Measurements from ENCODE around the gene SAV1.

The SAV1 gene

GRCh38 chr14:50667996-50668825 is at the start of gene SAV1:
Gene SAV1 (minus strand): TSS chr14:50668306. CDS start chr14:50667967, 339 bp downstream.
- TF ChIP-seq ZNF274 (IDR thresholded peaks at IDR 0.05; ENCODE audit: low read depth, low read length) (no peak), YY1 (IDR thresholded peaks at IDR 0.05; ENCODE audit: insufficient read depth, insufficient read length) (no peak), SUZ12 (IDR thresholded peaks at IDR 0.05; ENCODE audit: extremely low read depth, insufficient read depth, insufficient read length) (no peak)
- DNase-seq (ENCODE audit: low read depth, low spot score), result peak; percentile 64
- Histone ChIP-seq H3K27me3 (ENCODE audit: insufficient read depth, insufficient read length) (no peaks in the 10 kb centered on the region), H3K9me3 (ENCODE audit: insufficient read depth, low read length) (no peaks in the 10 kb centered on the region), H3K9ac (ENCODE audit: insufficient read length, low read depth) (peak within 1 kb of the TSS; percentile 85), H3K4me1 (ENCODE audit: insufficient read depth, insufficient read length) (peaks cover 2% of the 10 kb centered on the region), H3K36me3 (ENCODE audit: insufficient read depth, insufficient read length, low read length) (peaks cover 8% of the 10 kb centered on the region), H3K4me3 (ENCODE audit: insufficient read length, low read depth) (peak within 1 kb of the TSS; percentile 69)

- TF ChIP-seq YY1 (IDR thresholded peaks at IDR 0.05; ENCODE audit: insufficient read depth, insufficient read length), result no peak
- TF ChIP-seq SUZ12 (IDR thresholded peaks at IDR 0.05; ENCODE audit: extremely low read depth, insufficient read depth, insufficient read length), result no peak
- TF ChIP-seq ZNF274 (IDR thresholded peaks at IDR 0.05; ENCODE audit: low read depth, low read length), result no peak
- Histone ChIP-seq H3K27me3 (ENCODE audit: insufficient read depth, insufficient read length) (no peaks in the 10 kb centered on the region), H3K4me3 (ENCODE audit: insufficient read length, low read depth) (no peak overlapping the region), H3K4me1 (ENCODE audit: insufficient read depth, insufficient read length) (no peaks in the 10 kb centered on the region), H3K36me3 (ENCODE audit: insufficient read depth, insufficient read length, low read length) (no peaks in the 10 kb centered on the region), H3K9ac (ENCODE audit: insufficient read length, low read depth) (no peak overlapping the region), H3K9me3 (ENCODE audit: insufficient read depth, low read length) (no peaks in the 10 kb centered on the region)
- no peak for DNase-seq (ENCODE audit: low read depth, low spot score)
Observed at GRCh38 chr14:50717811-50718210, 49.7 kb upstream of the SAV1 start.

- TF ChIP-seq SUZ12 (IDR thresholded peaks at IDR 0.05; ENCODE audit: extremely low read depth, insufficient read depth, insufficient read length) (no peak), YY1 (IDR thresholded peaks at IDR 0.05; ENCODE audit: insufficient read depth, insufficient read length) (no peak), ZNF274 (IDR thresholded peaks at IDR 0.05; ENCODE audit: low read depth, low read length) (no peak)
- Histone ChIP-seq H3K27me3 (ENCODE audit: insufficient read depth, insufficient read length) (no peaks in the 10 kb centered on the region), H3K4me3 (ENCODE audit: insufficient read length, low read depth) (no peak overlapping the region), H3K9ac (ENCODE audit: insufficient read length, low read depth) (no peak overlapping the region), H3K9me3 (ENCODE audit: insufficient read depth, low read length) (no peaks in the 10 kb centered on the region), H3K36me3 (ENCODE audit: insufficient read depth, insufficient read length, low read length) (no peaks in the 10 kb centered on the region), H3K4me1 (ENCODE audit: insufficient read depth, insufficient read length) (no peaks in the 10 kb centered on the region)
- DNase-seq (ENCODE audit: low read depth, low spot score), result peak; percentile 1
Observed at GRCh38 chr14:50714450-50715073, 46.5 kb upstream of the SAV1 start.

GRCh38 chr14:50711043-50711442 is 42.9 kb upstream of the SAV1 start:
- Histone ChIP-seq H3K36me3 (ENCODE audit: insufficient read depth, insufficient read length, low read length) (no peaks in the 10 kb centered on the region), H3K9me3 (ENCODE audit: insufficient read depth, low read length) (no peaks in the 10 kb centered on the region), H3K9ac (ENCODE audit: insufficient read length, low read depth) (no peak overlapping the region), H3K27me3 (ENCODE audit: insufficient read depth, insufficient read length) (no peaks in the 10 kb centered on the region), H3K4me1 (ENCODE audit: insufficient read depth, insufficient read length) (no peaks in the 10 kb centered on the region), H3K4me3 (ENCODE audit: insufficient read length, low read depth) (no peak overlapping the region)
- no peak for TF ChIP-seq SUZ12 (IDR thresholded peaks at IDR 0.05; ENCODE audit: extremely low read depth, insufficient read depth, insufficient read length)
- no peak for TF ChIP-seq ZNF274 (IDR thresholded peaks at IDR 0.05; ENCODE audit: low read depth, low read length)
- no peak for TF ChIP-seq YY1 (IDR thresholded peaks at IDR 0.05; ENCODE audit: insufficient read depth, insufficient read length)
- DNase-seq (ENCODE audit: low read depth, low spot score), result no peak

GRCh38 chr14:50705026-50705593 is 37.0 kb upstream of the SAV1 start:
- TF ChIP-seq YY1 (IDR thresholded peaks at IDR 0.05; ENCODE audit: insufficient read depth, insufficient read length), result no peak
- TF ChIP-seq ZNF274 (IDR thresholded peaks at IDR 0.05; ENCODE audit: low read depth, low read length), result no peak
- no peak for TF ChIP-seq SUZ12 (IDR thresholded peaks at IDR 0.05; ENCODE audit: extremely low read depth, insufficient read depth, insufficient read length)
- Histone ChIP-seq H3K9me3 (ENCODE audit: insufficient read depth, low read length) (0 out of 2 replicates have a peak, but pooled peaks cover 4% of the 10 kb centered on the region), H3K9ac (ENCODE audit: insufficient read length, low read depth) (no peak overlapping the region), H3K27me3 (ENCODE audit: insufficient read depth, insufficient read length) (no peaks in the 10 kb centered on the region), H3K4me1 (ENCODE audit: insufficient read depth, insufficient read length) (no peaks in the 10 kb centered on the region), H3K4me3 (ENCODE audit: insufficient read length, low read depth) (no peak overlapping the region), H3K36me3 (ENCODE audit: insufficient read depth, insufficient read length, low read length) (no peaks in the 10 kb centered on the region)
- no peak for DNase-seq (ENCODE audit: low read depth, low spot score)

- Histone ChIP-seq H3K36me3 (ENCODE audit: insufficient read depth, insufficient read length, low read length) (no peaks in the 10 kb centered on the region), H3K4me1 (ENCODE audit: insufficient read depth, insufficient read length) (no peaks in the 10 kb centered on the region), H3K9me3 (ENCODE audit: insufficient read depth, low read length) (0 out of 2 replicates have a peak, but pooled peaks cover 4% of the 10 kb centered on the region), H3K9ac (ENCODE audit: insufficient read length, low read depth) (no peak overlapping the region), H3K4me3 (ENCODE audit: insufficient read length, low read depth) (no peak overlapping the region), H3K27me3 (ENCODE audit: insufficient read depth, insufficient read length) (no peaks in the 10 kb centered on the region)
- DNase-seq (ENCODE audit: low read depth, low spot score), result no peak
- TF ChIP-seq SUZ12 (IDR thresholded peaks at IDR 0.05; ENCODE audit: extremely low read depth, insufficient read depth, insufficient read length), result no peak
- TF ChIP-seq ZNF274 (IDR thresholded peaks at IDR 0.05; ENCODE audit: low read depth, low read length), result no peak
- no peak for TF ChIP-seq YY1 (IDR thresholded peaks at IDR 0.05; ENCODE audit: insufficient read depth, insufficient read length)
Observed at GRCh38 chr14:50704454-50705010, 36.4 kb upstream of the SAV1 start.
